Myocyte (in vitro differentiated cells): ENCODE data around the gene ANTXR1. TPM values are rescaled to one million over a fixed set of nuclear protein-coding genes. Genes with fewer than 3 reads are reported as not detected.
"Not testable (repeated sequence)": the region's sequence is repeated elsewhere in the genome, so short reads cannot be mapped to it uniquely, and the experiment has no call there.

ENCODE experiments used
- DNase-seq: peaks from one replicate; pipeline ENCODE4 v3.0.0-alpha.2; 2012; ENCODE audit warnings: low read depth
- total RNA-seq: library from RNA; depleted of rRNA; stranded (reverse); fragments of >200 nt; gene quantifications from 2 replicates; pipeline ENCODE4 v1.2.3, GENCODE V29; 2014

ANTXR1 gene
- total RNA-seq, 1 donor from 2014 or later: 94.7 TPM

DNA sequence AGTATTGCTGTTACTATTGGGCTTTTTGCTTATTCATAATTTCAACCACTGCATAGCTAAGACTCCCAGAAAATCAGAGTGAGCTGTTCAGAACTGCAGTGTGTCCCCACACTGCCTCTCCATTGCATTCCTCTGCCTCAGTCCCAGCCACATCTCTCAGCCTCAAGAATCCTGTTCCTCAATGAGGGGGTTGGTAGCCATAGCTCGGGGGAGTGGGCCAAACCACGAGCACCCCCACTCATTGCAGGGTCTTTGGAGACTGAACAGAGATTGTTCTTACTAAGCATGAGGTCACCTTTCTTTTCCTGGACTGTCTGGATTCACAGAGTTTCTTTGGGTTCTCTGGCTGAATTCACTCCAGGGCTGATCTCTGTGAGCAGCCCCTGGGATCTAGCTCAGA is 213.0 kb downstream of the ANTXR1 start:
- DNase-seq: peak; percentile 47

DNA sequence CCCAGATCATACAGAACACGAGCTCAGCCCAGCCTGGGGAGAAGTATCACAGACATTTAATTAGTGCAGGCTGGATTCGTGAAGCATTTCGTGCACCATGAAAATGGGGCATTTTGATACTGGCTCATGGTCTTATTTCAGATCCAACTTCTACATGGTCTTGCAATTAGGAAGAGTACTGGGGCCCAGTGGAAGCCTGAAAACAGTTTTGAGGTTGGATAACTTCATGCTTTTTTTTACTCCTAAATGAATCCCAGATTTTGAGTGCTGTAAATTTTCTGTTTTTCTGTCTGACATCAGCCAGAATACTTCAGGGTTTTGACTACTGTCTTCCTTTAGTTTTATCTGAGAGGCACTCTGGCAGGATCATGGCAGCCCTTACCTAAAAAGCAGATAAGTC is 213.9 kb downstream of the ANTXR1 start:
- no peak for DNase-seq

DNA sequence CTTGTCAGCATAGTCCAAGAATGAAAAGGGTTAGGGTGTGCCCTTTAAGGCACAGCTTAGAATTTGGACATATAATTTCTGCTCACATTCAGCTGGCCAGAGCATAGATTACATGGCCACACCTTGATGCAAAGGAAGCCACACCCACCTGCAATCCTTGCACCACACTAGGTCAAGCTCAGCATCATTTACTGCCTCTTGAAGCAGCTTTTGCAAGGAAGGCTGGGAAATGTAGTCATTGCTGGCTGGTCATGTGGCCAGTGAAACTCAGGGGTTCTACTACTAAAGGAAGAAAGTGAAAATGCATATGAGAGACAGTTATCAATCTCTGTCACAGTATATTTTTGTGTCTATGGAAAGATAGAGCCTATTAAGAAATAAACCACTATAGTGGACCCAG is 214.7 kb downstream of the ANTXR1 start:
- DNase-seq: no peak

DNA sequence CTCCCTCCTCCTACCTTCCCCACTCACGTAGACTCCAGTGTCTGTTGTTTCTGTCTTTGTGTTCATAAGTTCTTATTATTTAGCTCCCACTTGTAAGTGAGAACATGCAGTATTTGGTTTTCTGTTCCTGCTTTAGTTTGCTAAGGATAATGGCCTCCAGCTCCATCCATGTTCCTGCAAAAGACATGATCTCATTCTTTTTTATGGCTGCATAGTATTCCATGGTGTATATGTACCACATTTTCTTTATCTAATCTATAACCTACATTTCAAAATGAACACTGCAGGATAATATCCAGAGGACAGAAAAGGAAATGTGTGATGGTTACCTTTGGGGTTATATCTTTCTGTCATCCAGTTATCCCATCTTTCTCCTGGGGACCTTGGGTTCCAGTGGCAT is 218.0 kb downstream of the ANTXR1 start:
- DNase-seq: not testable (repeated sequence)

DNA sequence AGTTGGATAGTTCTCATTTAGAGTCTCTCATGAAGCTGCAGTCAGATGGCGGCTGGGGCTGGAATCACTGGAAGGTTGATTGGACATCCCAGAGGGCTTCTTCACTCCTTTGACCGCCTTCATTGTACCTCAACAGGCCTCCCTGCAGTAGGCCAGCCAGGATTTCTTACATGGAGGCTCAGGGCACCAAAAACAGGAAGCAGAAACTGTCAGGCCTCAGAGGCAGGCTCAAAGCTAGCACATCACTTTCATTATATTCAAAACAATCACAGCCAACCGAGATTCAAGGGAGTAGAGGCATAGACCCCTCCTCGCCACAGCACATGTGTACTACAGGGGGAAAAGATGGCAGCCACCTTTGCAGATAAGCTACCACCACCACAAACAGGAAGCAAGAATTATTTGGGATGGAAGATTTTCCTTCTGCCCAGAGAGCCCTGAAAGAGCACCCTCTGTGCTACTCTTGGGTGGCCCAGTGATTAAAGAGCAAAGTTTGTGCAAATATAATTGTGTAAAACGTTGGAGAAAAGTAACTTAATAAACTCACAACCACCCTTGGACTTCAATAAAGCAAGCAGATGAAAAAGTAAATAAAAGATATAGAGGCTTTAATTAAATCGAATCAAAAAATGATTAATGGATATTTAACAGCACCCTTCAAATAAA is 218.8 kb downstream of the ANTXR1 start:
- no peak for DNase-seq

DNA sequence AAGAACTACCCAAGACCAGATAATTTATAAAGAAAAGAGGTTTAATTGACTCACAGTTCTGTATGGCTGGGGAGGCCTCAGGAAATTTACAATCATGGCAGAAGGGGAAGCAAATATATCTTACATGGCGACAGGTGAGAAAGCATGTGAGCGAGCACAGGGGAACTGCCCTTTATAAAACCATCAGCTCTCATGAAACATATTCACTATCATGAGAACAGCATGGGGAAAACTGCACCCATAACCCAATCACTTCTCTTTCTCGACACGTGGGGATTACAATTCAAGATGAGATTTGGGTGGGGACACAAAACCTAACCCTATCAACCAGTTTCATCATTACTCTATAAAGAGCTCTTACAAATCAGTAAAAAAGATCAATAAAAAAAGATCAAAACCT is 222.9 kb downstream of the ANTXR1 start:
- not testable (repeated sequence) for DNase-seq

DNA sequence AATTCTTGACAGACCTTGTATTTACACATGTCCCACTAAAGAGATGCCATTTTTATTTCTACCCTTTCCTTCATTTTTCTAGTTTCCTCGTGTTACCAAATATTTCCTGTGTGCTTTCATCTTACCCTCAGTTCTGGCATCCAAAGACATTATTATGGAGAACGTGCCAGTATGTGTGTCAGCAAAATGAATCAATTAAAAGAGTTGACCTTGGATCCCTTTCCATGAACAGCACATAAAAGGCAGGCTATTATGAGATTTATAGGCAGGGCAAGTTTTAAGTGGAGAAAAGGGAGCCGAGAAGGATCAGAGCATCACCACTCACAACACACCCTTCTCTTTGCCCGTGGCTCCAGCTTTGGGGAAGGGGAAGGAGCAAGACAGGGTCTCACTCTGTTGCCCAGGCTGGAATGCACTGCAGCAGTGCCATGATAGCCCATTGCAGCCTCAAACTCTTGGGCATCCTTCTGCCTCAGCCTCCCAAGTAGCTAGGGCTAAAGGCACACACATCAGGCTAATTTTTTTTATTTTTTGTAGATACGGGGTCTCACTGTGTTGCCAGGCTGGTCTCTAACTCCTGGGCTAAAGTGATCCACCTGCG is 224.2 kb downstream of the ANTXR1 start:
- DNase-seq: no peak

DNA sequence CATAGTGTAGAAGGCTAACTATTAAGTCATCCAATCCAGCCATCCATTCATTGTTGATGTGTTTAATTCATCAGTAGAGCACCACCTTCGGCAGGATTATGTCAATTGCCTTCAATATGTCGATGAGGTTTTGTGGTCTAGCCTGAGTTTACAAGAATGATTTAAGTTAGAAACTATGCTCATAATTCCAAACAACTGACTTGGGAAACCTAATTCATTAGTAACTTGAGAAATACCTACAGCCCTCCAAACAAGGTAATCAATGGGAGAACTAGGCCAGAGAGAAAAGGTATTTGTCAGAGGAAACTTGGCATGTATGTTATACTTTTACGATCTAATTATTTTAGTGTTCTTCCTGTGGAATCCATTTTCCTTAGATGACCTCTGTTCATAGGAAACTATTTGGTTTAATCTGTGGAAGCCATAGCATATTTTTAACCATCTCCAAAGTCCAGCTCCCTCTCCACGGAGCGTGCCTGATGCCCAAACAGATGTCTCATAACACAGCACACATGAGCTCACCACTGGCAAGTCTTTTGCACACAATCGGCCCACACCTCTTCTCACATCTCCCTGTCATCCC is 225.6 kb downstream of the ANTXR1 start:
- DNase-seq: peak; percentile 75

DNA sequence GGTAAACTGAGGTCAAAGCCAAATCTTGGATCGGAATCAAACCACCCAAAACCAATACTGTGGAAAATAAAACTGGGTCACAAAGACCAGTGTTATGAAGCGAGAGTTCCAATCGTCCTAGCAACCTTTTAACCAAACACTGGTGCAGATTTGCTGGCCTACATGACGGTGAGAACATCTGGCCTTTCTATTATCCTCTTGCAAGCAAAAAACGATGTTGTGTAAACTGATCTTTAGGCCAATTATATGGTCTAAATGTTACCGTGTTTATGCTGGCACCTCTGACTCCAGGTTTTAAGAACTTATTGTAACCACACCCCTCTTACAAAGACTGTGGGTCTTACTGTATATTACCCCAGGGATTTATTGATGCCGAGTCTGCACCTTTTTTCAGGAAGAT is 228.1 kb downstream of the ANTXR1 start:
- DNase-seq: no peak

DNA sequence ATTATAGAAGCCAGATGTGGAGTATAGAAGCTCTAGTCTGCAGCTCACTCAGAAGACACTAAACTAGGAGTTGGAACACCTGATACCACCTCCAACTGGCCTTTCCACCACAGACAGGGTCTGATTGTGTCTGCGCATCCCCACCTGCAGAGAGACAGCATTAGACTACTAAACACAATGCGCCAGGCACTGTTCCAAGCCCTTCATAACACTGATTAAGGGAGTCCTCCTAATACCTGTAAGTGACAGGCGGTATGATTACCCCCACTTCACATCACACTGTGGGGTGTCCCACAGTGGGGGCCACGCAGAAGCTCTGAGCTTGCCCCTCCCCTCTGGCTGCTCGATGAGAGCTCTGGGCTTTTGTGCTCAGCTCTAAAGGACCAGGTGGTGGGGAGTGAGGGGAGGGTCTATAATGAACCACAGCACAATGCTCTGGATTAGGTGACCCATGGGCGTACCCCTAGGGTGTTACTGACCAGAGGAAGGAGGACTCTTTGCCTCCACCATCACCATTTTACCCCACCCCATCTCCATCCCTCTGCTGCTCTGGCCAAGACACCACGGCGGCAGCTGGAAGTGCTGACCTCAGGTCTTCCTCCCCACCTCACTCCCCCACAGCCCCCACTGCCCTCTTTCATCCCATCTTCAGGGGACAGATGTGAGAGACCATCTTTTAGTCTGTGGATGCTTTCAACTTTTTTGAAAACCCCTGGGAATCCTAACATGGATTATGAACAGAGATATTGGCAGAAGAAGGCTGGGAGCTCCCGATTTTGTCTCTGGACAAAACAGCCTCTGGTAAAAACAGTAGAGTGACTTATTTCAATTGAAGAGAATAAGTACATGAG is 228.9 kb downstream of the ANTXR1 start:
- no peak for DNase-seq

DNA sequence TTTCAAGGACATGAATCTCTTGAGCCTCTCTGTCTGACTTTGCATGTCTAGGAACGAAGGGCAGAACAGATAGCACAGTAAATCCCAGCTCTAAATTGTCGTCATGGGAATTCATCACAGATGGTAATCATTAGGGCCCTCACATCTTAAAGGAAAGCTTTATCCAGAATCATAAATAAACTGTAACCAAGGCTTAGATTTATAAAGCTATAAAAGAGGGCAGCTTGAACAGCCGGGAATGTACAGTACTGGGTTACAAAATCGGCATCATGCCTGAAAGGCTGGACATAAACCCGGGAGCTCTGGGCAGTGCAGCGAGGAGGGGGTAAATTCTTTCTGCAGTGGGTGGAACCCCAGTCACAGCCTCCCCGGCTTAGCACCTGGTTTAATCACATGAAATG is 229.7 kb downstream of the ANTXR1 start:
- peak; percentile 78 for DNase-seq

DNA sequence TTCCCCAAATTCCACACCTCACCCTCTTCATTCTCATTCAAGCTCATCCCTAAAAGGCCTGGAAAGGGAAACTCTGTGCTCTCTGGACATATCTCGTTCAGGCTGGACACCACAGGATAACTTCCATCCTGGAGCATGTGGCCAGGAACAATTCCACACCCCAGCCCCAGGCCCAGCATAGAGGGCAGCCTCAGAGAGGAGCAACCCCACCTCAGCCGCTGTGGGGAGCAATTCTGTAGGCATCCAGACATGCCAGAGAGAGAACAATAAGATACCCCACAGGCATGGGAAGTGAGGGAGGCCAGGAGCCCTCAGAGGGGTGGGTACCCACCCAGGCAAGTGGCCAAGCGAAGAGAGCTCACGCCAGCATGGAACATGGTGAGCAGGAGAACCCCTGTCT is 230.7 kb downstream of the ANTXR1 start:
- DNase-seq: no peak

DNA sequence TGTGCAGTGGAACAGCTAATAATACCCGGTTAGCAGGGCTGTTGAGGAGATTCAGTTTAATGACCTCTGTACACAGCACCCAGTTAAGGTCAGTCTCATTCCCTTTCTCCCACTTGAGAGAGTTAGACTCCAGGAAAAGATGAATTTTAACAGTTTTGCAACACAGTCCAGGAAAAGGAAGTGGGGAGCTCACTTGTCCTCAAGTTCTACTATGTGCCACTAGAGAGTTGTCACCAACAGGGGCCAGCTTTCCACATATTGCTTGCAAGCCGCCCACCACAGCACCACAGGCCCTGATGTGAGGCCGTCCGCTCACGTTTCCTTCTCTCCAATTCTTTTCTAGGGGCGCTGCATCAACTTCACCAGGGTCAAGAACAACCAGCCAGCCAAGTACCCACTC is 231.9 kb downstream of the ANTXR1 start:
- DNase-seq: no peak

DNA sequence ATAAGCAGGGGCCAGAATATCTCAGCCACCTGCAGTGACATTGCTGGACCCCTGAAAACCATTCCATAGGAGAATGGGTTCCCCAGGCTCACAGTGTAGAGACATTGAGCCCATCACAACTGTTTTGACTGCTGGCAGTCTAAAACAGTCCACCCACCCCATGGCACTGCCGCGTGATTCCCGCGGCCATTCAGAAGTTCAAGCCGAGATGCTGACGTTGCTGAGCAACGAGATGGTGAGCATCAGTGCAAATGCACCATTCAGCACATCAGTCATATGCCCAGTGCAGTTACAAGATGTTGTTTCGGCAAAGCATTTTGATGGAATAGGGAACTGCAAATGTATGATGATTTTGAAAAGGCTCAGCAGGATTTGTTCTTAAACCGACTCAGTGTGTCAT is 234.6 kb downstream of the ANTXR1 start:
- DNase-seq: no peak

DNA sequence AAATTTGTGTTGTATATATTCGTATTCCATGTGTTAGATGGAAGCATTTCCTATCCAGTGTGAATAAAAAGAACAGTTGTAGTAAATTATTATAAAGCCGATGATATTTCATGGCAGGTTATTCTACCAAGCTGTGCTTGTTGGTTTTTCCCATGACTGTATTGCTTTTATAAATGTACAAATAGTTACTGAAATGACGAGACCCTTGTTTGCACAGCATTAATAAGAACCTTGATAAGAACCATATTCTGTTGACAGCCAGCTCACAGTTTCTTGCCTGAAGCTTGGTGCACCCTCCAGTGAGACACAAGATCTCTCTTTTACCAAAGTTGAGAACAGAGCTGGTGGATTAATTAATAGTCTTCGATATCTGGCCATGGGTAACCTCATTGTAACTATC is 235.3 kb downstream of the ANTXR1 start:
- no peak for DNase-seq

DNA sequence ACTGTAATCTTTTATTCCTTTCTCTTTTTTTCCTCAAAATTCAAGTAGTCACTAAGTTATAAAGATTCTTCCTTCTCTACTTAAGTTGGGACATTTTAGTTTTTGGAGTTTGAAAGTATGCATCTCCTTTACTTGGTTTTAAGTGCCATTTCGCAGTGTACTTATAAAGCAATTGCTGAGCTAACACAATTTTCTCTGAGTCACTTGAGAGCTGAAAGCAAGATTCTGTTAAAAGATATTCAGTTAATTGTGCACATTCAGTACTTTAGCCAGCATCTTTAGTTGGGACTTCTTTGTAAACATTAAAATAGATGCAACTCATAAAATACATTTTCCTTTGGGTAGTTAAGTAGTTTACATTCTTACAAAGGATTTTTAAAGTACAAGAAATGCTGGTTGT is 238.0 kb downstream of the ANTXR1 start:
- DNase-seq: no peak

DNA sequence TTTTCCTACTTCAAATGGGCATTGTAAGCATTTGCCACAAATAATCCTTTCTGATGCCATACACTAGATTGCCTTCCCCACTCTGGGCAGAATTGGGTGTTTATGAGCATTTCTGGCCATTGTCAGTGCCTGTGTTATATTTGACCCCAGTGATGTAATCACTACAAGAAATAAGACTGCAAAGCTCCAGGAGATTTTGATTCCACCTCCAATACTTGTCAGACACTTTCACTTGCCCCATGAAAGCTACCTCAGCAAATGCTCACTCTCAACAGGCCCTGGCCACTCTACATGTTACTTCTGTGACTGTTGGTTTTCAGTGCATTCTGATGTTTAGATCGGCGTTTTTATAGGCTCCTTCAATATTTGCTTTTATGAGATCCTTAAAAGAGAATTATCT is 239.0 kb downstream of the ANTXR1 start:
- no peak for DNase-seq

DNA sequence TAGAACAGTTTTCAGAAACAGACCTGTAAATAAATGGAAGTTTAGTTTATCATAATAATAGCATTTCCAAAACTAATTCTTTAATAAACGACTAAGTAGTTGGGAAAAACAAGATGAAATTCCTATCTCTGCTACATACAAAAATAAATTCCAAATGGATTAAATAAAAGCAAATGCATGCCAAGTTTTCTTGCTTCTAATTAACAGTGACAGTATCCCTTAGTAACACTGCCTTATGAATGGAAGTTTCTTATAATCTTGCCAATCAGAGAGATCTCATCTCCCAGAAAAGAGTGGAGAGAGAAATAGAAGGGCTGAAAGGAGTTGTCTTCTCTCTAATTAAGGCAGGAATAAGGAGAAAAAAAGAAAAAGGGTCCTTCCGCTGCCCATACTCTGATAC is 240.1 kb downstream of the ANTXR1 start:
- peak; percentile 47 for DNase-seq

DNA sequence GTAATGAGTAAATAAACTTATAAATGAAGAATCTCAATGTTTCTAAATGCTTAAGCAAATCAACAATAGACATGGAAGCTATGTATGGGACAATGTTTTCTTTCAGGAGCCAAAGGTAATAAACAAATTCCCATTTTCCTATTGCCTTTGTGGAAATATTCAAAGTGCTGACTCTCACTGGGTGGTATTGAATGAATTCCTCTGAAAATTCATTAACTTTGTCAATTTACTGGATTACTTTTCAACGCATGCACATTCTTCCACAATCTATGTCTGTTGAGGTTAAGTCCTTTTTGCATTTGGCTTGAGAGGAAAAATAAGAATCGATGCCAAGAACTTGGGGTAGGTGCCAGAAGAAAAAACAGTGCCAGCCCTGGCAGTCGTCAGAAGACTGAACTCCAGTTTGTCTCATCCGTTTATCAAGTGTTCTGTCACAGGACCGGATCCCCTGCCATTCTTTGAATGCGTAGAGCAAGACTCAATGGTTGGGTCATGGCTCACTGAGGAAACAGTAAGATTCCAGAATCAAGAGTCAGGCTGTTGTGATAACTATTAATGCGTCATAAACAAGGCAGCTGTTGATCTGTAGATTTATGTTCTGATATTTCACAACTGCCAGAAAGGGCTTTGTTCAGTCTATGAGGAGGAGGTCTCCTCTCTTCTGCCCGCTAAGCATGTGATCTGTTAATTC is 240.8 kb downstream of the ANTXR1 start:
- peak; percentile 99 for DNase-seq

DNA sequence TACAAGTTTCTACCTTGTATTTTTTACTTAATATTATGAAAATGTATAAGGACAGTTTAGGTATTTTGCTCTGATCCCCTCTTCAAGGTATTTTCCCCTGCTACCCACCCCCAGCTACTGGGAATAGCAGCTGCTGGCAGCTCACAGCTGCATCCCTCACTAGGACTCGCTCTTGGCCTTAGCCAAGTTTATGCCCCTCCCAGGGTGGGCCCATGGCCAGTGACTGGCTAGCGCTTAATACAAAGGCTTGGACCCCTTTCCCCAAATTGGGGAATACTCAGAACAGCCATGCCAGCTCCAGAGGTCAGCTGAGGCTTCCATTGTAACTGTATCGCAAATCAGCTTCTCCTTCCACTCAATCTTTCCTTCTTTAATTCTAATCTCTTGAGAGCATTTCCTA is 242.8 kb downstream of the ANTXR1 start:
- DNase-seq: peak; percentile 83

DNA sequence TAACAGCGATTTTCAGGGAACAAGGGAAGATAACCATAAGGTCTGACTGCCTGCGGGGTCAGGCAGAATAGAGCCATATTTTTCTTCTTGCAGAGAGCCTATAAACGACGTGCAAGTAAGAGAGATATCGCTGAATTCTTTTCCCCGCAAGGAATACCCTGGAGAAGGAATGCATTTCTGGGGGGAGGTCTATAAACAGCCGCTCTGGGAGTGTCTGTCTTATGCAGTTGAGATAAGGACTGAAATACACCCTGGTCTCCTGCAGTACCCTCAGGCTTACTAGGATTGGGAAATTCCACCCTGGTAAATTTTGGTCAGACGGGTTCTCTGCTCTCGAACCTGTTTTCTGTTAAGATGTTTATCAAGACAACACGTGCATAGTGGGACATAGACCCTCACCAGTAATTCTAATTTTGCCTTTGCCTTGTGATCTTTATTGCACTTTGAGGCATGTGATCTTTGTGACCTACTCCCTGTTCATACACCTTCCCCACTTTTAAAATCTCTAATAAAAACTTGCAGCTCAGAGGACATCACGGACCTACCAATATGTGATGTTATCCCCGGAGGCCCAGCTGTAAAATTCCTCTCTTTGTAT is 247.1 kb downstream of the ANTXR1 start:
- DNase-seq: not testable (repeated sequence)
